Ectodermal cell (in vitro differentiated cells): ENCODE data around the gene RPL39L.

Source experiments
- H3K27ac ChIP-seq: 2 replicates; pipeline ENCODE4 v1.7.0; 2013; ENCODE audit warnings: mild to moderate bottlenecking, low read depth, low read length; ENCODE audit not compliant: insufficient read depth, poor library complexity, severe bottlenecking
- H3K27me3 ChIP-seq: 2 replicates; pipeline ENCODE4 v1.7.0; 2013; ENCODE audit warnings: mild to moderate bottlenecking, low read length; ENCODE audit not compliant: insufficient read depth, control insufficient read depth, poor library complexity, severe bottlenecking
- H3K36me3 ChIP-seq: one replicate; pipeline ENCODE4 v1.7.0; 2013; ENCODE audit warnings: low read length; ENCODE audit not compliant: control insufficient read depth, insufficient read depth
- H3K4me1 ChIP-seq: one replicate; pipeline ENCODE4 v1.7.0; 2013; ENCODE audit warnings: low read length; ENCODE audit not compliant: control insufficient read depth, insufficient read depth
- H3K4me3 ChIP-seq: 2 replicates; pipeline ENCODE4 v1.7.0; 2013; ENCODE audit warnings: low read depth, low read length, control low read depth; ENCODE audit not compliant: insufficient read depth
- H3K9me3 ChIP-seq: 2 replicates; pipeline ENCODE4 v1.7.0; 2013; ENCODE audit warnings: mild to moderate bottlenecking, low read length, moderate library complexity; ENCODE audit not compliant: control insufficient read depth
- WGBS, 2 experiments: methylation state at CpG; one replicate each; pipeline ENCODE4 v1.1.7; 2013; ENCODE audit warnings: missing lambda C conversion rate in 2 of 2; 5-methylcytosine and 5-hydroxymethylcytosine counted together

Gene RPL39L

GRCh38 chr3:187102073-187102634 lies 37.1 kb downstream of the RPL39L start:
- Histone ChIP-seq H3K9me3 (no peaks in the 10 kb centered on the region), H3K27ac (no peak overlapping the region), H3K4me1 (no peaks in the 10 kb centered on the region), H3K36me3 (no peaks in the 10 kb centered on the region), H3K4me3 (no peak overlapping the region), H3K27me3 (no peaks in the 10 kb centered on the region)
- WGBS, 2 experiments, result 77 to 94% methylated on average over 1 of the region's 1 CpG

- Histone ChIP-seq H3K27ac (no peak overlapping the region), H3K9me3 (no peaks in the 10 kb centered on the region), H3K27me3 (no peaks in the 10 kb centered on the region), H3K4me1 (no peaks in the 10 kb centered on the region), H3K36me3 (no peaks in the 10 kb centered on the region), H3K4me3 (no peak overlapping the region)
- WGBS, 2 experiments, result 82 to 85% methylated on average over 9 of the region's 9 CpGs
These were observed 37.9 kb downstream of the RPL39L start for GRCh38 chr3:187101184-187102072.

- no peak overlapping the region for H3K27ac ChIP-seq
These were observed 40.3 kb downstream of the RPL39L start for GRCh38 chr3:187098923-187099512.

GRCh38 chr3:187093320-187093719 lies 46.0 kb downstream of the RPL39L start:
- Histone ChIP-seq H3K4me1 (no peaks in the 10 kb centered on the region), H3K4me3 (no peak overlapping the region), H3K36me3 (no peaks in the 10 kb centered on the region), H3K9me3 (no peaks in the 10 kb centered on the region), H3K27ac (no peak overlapping the region), H3K27me3 (no peaks in the 10 kb centered on the region)
- WGBS, 2 experiments, result 100% methylated on average over 1 of the region's 1 CpG; no CpG with 5 or more reads in 1 of the 2 experiments

More at GRCh38 chr3:187098923-187099512, 40.3 kb downstream of the RPL39L start:
- Histone ChIP-seq H3K4me3 (no peak overlapping the region), H3K4me1 (no peaks in the 10 kb centered on the region), H3K36me3 (no peaks in the 10 kb centered on the region), H3K27me3 (no peaks in the 10 kb centered on the region), H3K9me3 (no peaks in the 10 kb centered on the region)
- 94 to 100% methylated on average over 1 to 2 of the region's 2 CpGs for WGBS, 2 experiments

- Histone ChIP-seq H3K36me3 (no peaks in the 10 kb centered on the region), H3K27ac (no peak overlapping the region), H3K27me3 (no peaks in the 10 kb centered on the region), H3K4me3 (no peak overlapping the region), H3K4me1 (no peaks in the 10 kb centered on the region), H3K9me3 (no peaks in the 10 kb centered on the region)
- 80 to 100% methylated on average over 1 of the region's 1 CpG for WGBS, 2 experiments
These were observed 50.6 kb downstream of the RPL39L start for GRCh38 chr3:187088701-187089100.

GRCh38 chr3:187086831-187087230 lies 52.5 kb downstream of the RPL39L start:
- Histone ChIP-seq H3K4me1 (no peaks in the 10 kb centered on the region), H3K27ac (no peak overlapping the region), H3K27me3 (no peaks in the 10 kb centered on the region), H3K4me3 (no peak overlapping the region), H3K36me3 (no peaks in the 10 kb centered on the region), H3K9me3 (no peaks in the 10 kb centered on the region)
- WGBS, 2 experiments, result 96 to 100% methylated on average over 2 to 3 of the region's 3 CpGs

- whole genome bisulfite sequencing, 2 experiments, result 90% methylated on average over 1 of the region's 1 CpG; no CpG with 5 or more reads in 1 of the 2 experiments
- Histone ChIP-seq H3K27me3 (no peaks in the 10 kb centered on the region), H3K36me3 (no peaks in the 10 kb centered on the region), H3K4me1 (no peaks in the 10 kb centered on the region), H3K9me3 (no peaks in the 10 kb centered on the region), H3K4me3 (no peak overlapping the region), H3K27ac (no peak overlapping the region)
These were observed 53.4 kb downstream of the RPL39L start for GRCh38 chr3:187085933-187086332.

GRCh38 chr3:187085021-187085666 lies 54.2 kb downstream of the RPL39L start:
- Histone ChIP-seq H3K27ac (no peak overlapping the region), H3K36me3 (no peaks in the 10 kb centered on the region), H3K9me3 (no peaks in the 10 kb centered on the region), H3K4me1 (no peaks in the 10 kb centered on the region), H3K4me3 (no peak overlapping the region), H3K27me3 (no peaks in the 10 kb centered on the region)
- 93 to 94% methylated on average over 5 of the region's 5 CpGs for WGBS, 2 experiments

GRCh38 chr3:187084580-187084979 lies 54.7 kb downstream of the RPL39L start:
- Histone ChIP-seq H3K4me3 (no peak overlapping the region), H3K27me3 (no peaks in the 10 kb centered on the region), H3K36me3 (no peaks in the 10 kb centered on the region), H3K4me1 (no peaks in the 10 kb centered on the region), H3K9me3 (no peaks in the 10 kb centered on the region), H3K27ac (no peak overlapping the region)
- 90 to 100% methylated on average over 1 to 2 of the region's 2 CpGs for WGBS, 2 experiments

GRCh38 chr3:187084126-187084525 lies 55.2 kb downstream of the RPL39L start:
- Histone ChIP-seq H3K4me3 (no peak overlapping the region), H3K4me1 (no peaks in the 10 kb centered on the region), H3K27ac (no peak overlapping the region), H3K36me3 (no peaks in the 10 kb centered on the region), H3K27me3 (no peaks in the 10 kb centered on the region), H3K9me3 (no peaks in the 10 kb centered on the region)
- WGBS, 2 experiments, result 89 to 96% methylated on average over 3 to 4 of the region's 5 CpGs
